Keratinocyte (primary cell): ENCODE data around the gene C11orf52. TPM values are rescaled to one million over a fixed set of nuclear protein-coding genes. Genes with fewer than 3 reads are reported as not detected.

Experiments used
- DNase-seq: peaks from one replicate; pipeline ENCODE4 v3.0.0-alpha.2; 2011; ENCODE audit warnings: low read depth, missing footprints, low spot score
- FAIRE-seq: peaks from 2 replicates; lab custom pipeline; 2011; peaks lifted over from hg19 to GRCh38; lab: Jason Lieb, UNC
- H2AFZ ChIP-seq: 2 replicates; pipeline ENCODE4 v1.6.0; 2012; ENCODE audit warnings: low read length, control low read depth, inconsistent platforms; ENCODE audit not compliant: control insufficient read depth
- H3K27ac ChIP-seq: 2 replicates; pipeline ENCODE4 v1.5.1; 2011; ENCODE audit warnings: low read length; ENCODE audit not compliant: control insufficient read depth, insufficient read depth
- H3K27me3 ChIP-seq: 3 replicates; pipeline ENCODE4 v1.6.0; 2011; ENCODE audit warnings: low read length; ENCODE audit not compliant: control insufficient read depth, insufficient read depth; ENCODE audit errors: extremely low read depth
- H3K36me3 ChIP-seq, 2 experiments: 2 replicates in 1 of 2; 3 replicates in 1 of 2; pipeline ENCODE4 v1.5.1; 2011; ENCODE audit warnings: low read length in 2 of 2, mild to moderate bottlenecking in 1 of 2; ENCODE audit not compliant: control insufficient read depth in 2 of 2, insufficient read depth in 2 of 2; ENCODE audit errors: extremely low read depth in 1 of 2
- H3K4me1 ChIP-seq: 3 replicates; pipeline ENCODE4 v1.5.1; 2011; ENCODE audit warnings: low read length; ENCODE audit not compliant: control insufficient read depth, insufficient read depth; ENCODE audit errors: extremely low read depth
- H3K4me2 ChIP-seq: 3 replicates; pipeline ENCODE4 v1.6.0; 2011; ENCODE audit warnings: low read depth, low read length; ENCODE audit not compliant: control insufficient read depth, insufficient read depth; ENCODE audit errors: extremely low read depth
- H3K4me3 ChIP-seq, 3 experiments: fragments of 200-600 bp in 1 of 3; sonication (generic) in 1 of 3; 2 replicates in 2 of 3; 3 replicates in 1 of 3; pipeline ENCODE4 v1.5.1; 2011 to 2016; ENCODE audit warnings: low read length in 3 of 3, mild to moderate bottlenecking in 3 of 3, control low read depth in 2 of 3, inconsistent platforms in 1 of 3, low read depth in 1 of 3, mixed read lengths in 1 of 3, mixed run types in 1 of 3, moderate library complexity in 1 of 3; ENCODE audit not compliant: control insufficient read depth in 2 of 3, insufficient read depth in 2 of 3; ENCODE audit errors: extremely low read depth in 1 of 3
- H3K79me2 ChIP-seq: 2 replicates; pipeline ENCODE4 v1.6.0; 2012; ENCODE audit warnings: low read length; ENCODE audit not compliant: control insufficient read depth, insufficient read depth
- H3K9ac ChIP-seq: 3 replicates; pipeline ENCODE4 v1.6.0; 2011; ENCODE audit warnings: low read length; ENCODE audit not compliant: control insufficient read depth, insufficient read depth; ENCODE audit errors: extremely low read depth
- H3K9me1 ChIP-seq: 3 replicates; pipeline ENCODE4 v1.6.0; 2011; ENCODE audit warnings: low read length; ENCODE audit not compliant: control insufficient read depth, insufficient read depth; ENCODE audit errors: extremely low read depth
- H3K9me3 ChIP-seq: 2 replicates; pipeline ENCODE4 v1.5.1; 2012; ENCODE audit warnings: low read depth, low read length; ENCODE audit not compliant: control insufficient read depth
- H4K20me1 ChIP-seq: 3 replicates; pipeline ENCODE4 v1.6.0; 2011; ENCODE audit warnings: low read length; ENCODE audit not compliant: control insufficient read depth, insufficient read depth; ENCODE audit errors: extremely low read depth
- CTCF ChIP-seq, 3 experiments: IDR thresholded peaks in 1 of 3; conservative IDR thresholded peaks in 1 of 3; optimal IDR thresholded peaks in 1 of 3; 2 replicates in 2 of 3; 3 replicates in 1 of 3; pipeline versions ENCODE3 to v1.5.1; 2011; ENCODE audit warnings: low read length in 3 of 3, mild to moderate bottlenecking in 3 of 3, moderate library complexity in 2 of 3, control low read depth in 1 of 3, inconsistent platforms in 1 of 3; ENCODE audit not compliant: insufficient read depth in 2 of 3; ENCODE audit errors: extremely low read depth in 1 of 3
- EZH2 ChIP-seq: IDR thresholded peaks from one replicate; pipeline ENCODE4 v1.6.1; 2012; ENCODE audit warnings: inconsistent platforms, mild to moderate bottlenecking, low read length, moderate library complexity
- dilution Hi-C: fragments of 300-500 bp; cut with MboI; formaldehyde crosslinking; loops from one replicate; pipeline ENCODE4 v1.7.0; 2020; ENCODE audit warnings: low sequenced_read_pairs; ENCODE audit not compliant: extremely low pct_ligation_motif_present
- polyA plus RNA-seq, 5 experiments: library from polyadenylated mRNA; depleted of rRNA in 3 of 5; stranded (reverse) in 3 of 5; stranded (forward) in 1 of 5; unstranded in 1 of 5; fragments of >200 nt; gene quantifications; 1 replicate in 1 of 5; 2 replicates in 3 of 5; 3 replicates in 1 of 5; pipeline versions ENCODE4 v1.2.1 to v1.2.3, GENCODE V29; 2011 to 2012; ENCODE audit warnings: missing spikeins in 2 of 5, low read depth in 1 of 5, low replicate concordance in 1 of 5

C11orf52 gene
- polyA plus RNA-seq, 1 donor (not counting 4 experiments of a cell fraction or from before 2014, with no cell fraction given), result 3.5 TPM

- Histone ChIP-seq H2AFZ (peak overlapping the region; percentile 1), H3K79me2 (no peaks in the 10 kb centered on the region), H3K4me3 (no peak overlapping the region), H3K27ac (peak overlapping the region; percentile 75), H3K9ac (peak overlapping the region; percentile 8), H3K27me3 (no peaks in the 10 kb centered on the region), H3K9me1 (no peaks in the 10 kb centered on the region), H3K4me1 (peaks cover 50% of the 10 kb centered on the region), H3K4me2 (peak overlapping the region; percentile 34), H4K20me1 (no peaks in the 10 kb centered on the region), H3K36me3 (no peaks in the 10 kb centered on the region), H3K9me3 (no peaks in the 10 kb centered on the region)
- TF ChIP-seq CTCF (optimal IDR thresholded peaks at IDR 0.05 in 1 of 3, IDR thresholded peaks at IDR 0.05 in 1 of 3, conservative IDR thresholded peaks at IDR 0.05 in 1 of 3; ENCODE audit: extremely low read depth in 1 of 3, insufficient read depth in 2 of 3, low read length in 3 of 3) (no peak), EZH2 (no peak)
- FAIRE-seq, result peak; percentile 81
- peak; percentile 62 for DNase-seq
- dilution Hi-C loops, result no loop called here
Observed at GRCh38 chr11:111941963-111942362, 23.2 kb downstream of the C11orf52 start.

GRCh38 chr11:111942829-111943228 lies 24.1 kb downstream of the C11orf52 start:
- H2AFZ ChIP-seq, result no peak overlapping the region
- no peaks in the 10 kb centered on the region for H3K79me2 ChIP-seq
- H3K9ac ChIP-seq, result no peak overlapping the region
- no peaks in the 10 kb centered on the region for H3K36me3 ChIP-seq
- no peaks in the 10 kb centered on the region for H3K9me3 ChIP-seq
- no peak for FAIRE-seq
- H3K9me1 ChIP-seq, result no peaks in the 10 kb centered on the region
- H3K27ac ChIP-seq, result peak overlapping the region; percentile 75
- no peaks in the 10 kb centered on the region for H4K20me1 ChIP-seq
- H3K4me2 ChIP-seq, result no peak overlapping the region
- TF ChIP-seq CTCF (optimal IDR thresholded peaks at IDR 0.05 in 1 of 3, IDR thresholded peaks at IDR 0.05 in 1 of 3, conservative IDR thresholded peaks at IDR 0.05 in 1 of 3; ENCODE audit: extremely low read depth in 1 of 3, insufficient read depth in 2 of 3, low read length in 3 of 3), result no peak
- TF ChIP-seq EZH2, result no peak
- H3K4me1 ChIP-seq, result peaks cover 50% of the 10 kb centered on the region
- no peaks in the 10 kb centered on the region for H3K27me3 ChIP-seq
- dilution Hi-C loops, result no loop called here
- DNase-seq, result no peak
- no peak overlapping the region for H3K4me3 ChIP-seq
